Activated CD8-positive, alpha-beta T cell treated with anti-CD3 and anti-CD28 coated beads for 36 hours (primary cell): ENCODE measurements around the gene CORO6. TPM values are rescaled to one million over a fixed set of nuclear protein-coding genes. Genes with fewer than 3 reads are reported as not detected.
"Not testable (repeated sequence)": the region's sequence is repeated elsewhere in the genome, so short reads cannot be mapped to it uniquely, and the experiment has no call there.

Experiments
- ATAC-seq: fragments of 200-7000 bp; cut with Tn5 transposase; one replicate; pipeline ENCODE4 v1.10.0; 2021; ENCODE audit warnings: mild to moderate bottlenecking, moderate library complexity
- CTCF ChIA-PET: fragments of 350-600 bp; sonication (Branson Sonifier 250); formaldehyde crosslinking; loops from one replicate; lab custom pipeline; 2021; ENCODE audit warnings: antibody characterized with exemption; lab: Charles Lee
- POLR2A ChIA-PET: fragments of 350-600 bp; sonication (Branson Sonifier 250); formaldehyde crosslinking; loops from one replicate; lab custom pipeline; 2021; ENCODE audit warnings: antibody characterized with exemption; lab: Charles Lee
- DNase-seq: peaks from one replicate; pipeline ENCODE4 v3.0.0-alpha.2; 2020
- H3K27ac Mint-ChIP-seq: one replicate; pipeline ENCODE4 v1.8.0; 2021; ENCODE audit warnings: mild to moderate bottlenecking, mixed read lengths
- H3K27me3 Mint-ChIP-seq: one replicate; pipeline ENCODE4 v1.8.0; 2021; ENCODE audit warnings: mixed read lengths
- H3K36me3 Mint-ChIP-seq: one replicate; pipeline ENCODE4 v1.8.0; 2021; ENCODE audit warnings: low read depth, mixed read lengths
- H3K4me1 Mint-ChIP-seq: one replicate; pipeline ENCODE4 v1.8.0; 2021; ENCODE audit warnings: low read depth, mixed read lengths
- H3K4me3 Mint-ChIP-seq: one replicate; pipeline ENCODE4 v1.8.0; 2021; ENCODE audit warnings: mild to moderate bottlenecking, moderate library complexity, mixed read lengths
- H3K9me3 Mint-ChIP-seq: one replicate; pipeline ENCODE4 v1.8.0; 2021; ENCODE audit warnings: mixed read lengths
- CTCF ChIP-seq: fragments of 200-600 bp; IDR thresholded peaks from one replicate; pipeline ENCODE4 v1.8.0; 2022; ENCODE audit warnings: antibody characterized with exemption, mild to moderate bottlenecking
- intact Hi-C: fragments of 100-400 bp; cut with micrococcal nuclease; formaldehyde crosslinking; loops from one replicate; pipeline ENCODE4 v1.10.0; 2022
- total RNA-seq, 2 experiments: library from RNA; stranded (reverse); gene quantifications; one replicate each; pipeline ENCODE4 v1.2.3, GENCODE V29; 2021

Gene CORO6
- total RNA-seq, 2 experiments from 2014 or later, result 11.6 to 13.0 TPM

GRCh38 chr17:29659155-29659554 lies 36.4 kb upstream of the CORO6 start:
- TF ChIP-seq CTCF, result no peak
- intact Hi-C loops, result no loop called here
- Mint-ChIP-seq H3K27me3 (no peaks in the 10 kb centered on the region), H3K27ac (peak overlapping the region; percentile 85), H3K9me3 (no peaks in the 10 kb centered on the region), H3K4me1 (peaks cover 13% of the 10 kb centered on the region), H3K4me3 (peak overlapping the region; percentile 31), H3K36me3 (peaks cover 33% of the 10 kb centered on the region)
- ATAC-seq (peak; percentile 79), DNase-seq (peak; percentile 40)
- ChIA-PET CTCF (interaction anchor here (0.7 to 1.9 kb wide), 4 partner anchors 9 to 272 kb away, joined by 3 to 8 read pairs (median 3); partner anchors contain the start of gene SSH2), POLR2A (interaction anchor here (0.9 to 2.6 kb wide), 4 partner anchors 17 to 101 kb away, joined by 3 to 7 read pairs (median 3); no protein-coding TSS in a partner anchor)

GRCh38 chr17:29655323-29655722 lies 32.6 kb upstream of the CORO6 start:
- peaks cover 7% of the 10 kb centered on the region for H3K4me1 Mint-ChIP-seq
- ChIA-PET CTCF (interaction anchor here (2.0 to 3.7 kb wide), 3 partner anchors 15 to 125 kb away, joined by 5 to 23 read pairs (median 14); no protein-coding TSS in a partner anchor), POLR2A (interaction anchor here (1.8 kb wide), 1 partner anchor 105 kb away, joined by 6 read pairs; no protein-coding TSS in a partner anchor)
- DNase-seq (no peak), ATAC-seq (no peak)
- intact Hi-C loops, result no loop called here
- no peak overlapping the region for H3K4me3 Mint-ChIP-seq
- H3K9me3 Mint-ChIP-seq, result no peaks in the 10 kb centered on the region
- H3K27ac Mint-ChIP-seq, result no peak overlapping the region
- no peaks in the 10 kb centered on the region for H3K27me3 Mint-ChIP-seq
- peaks cover 19% of the 10 kb centered on the region for H3K36me3 Mint-ChIP-seq
- no peak for TF ChIP-seq CTCF

GRCh38 chr17:29653995-29654714 lies 31.4 kb upstream of the CORO6 start:
- no peak overlapping the region for H3K27ac Mint-ChIP-seq
- H3K36me3 Mint-ChIP-seq, result peaks cover 20% of the 10 kb centered on the region
- no peak for TF ChIP-seq CTCF
- DNase-seq (no peak), ATAC-seq (no peak)
- intact Hi-C loops, result no loop called here
- CTCF ChIA-PET, result interaction anchor here (0.6 to 3.7 kb wide), 7 partner anchors 14 to 277 kb away, joined by 3 to 23 read pairs (median 4); no protein-coding TSS in a partner anchor
- H3K27me3 Mint-ChIP-seq, result no peaks in the 10 kb centered on the region
- POLR2A ChIA-PET, result interaction anchor here (0.9 to 1.8 kb wide), 2 partner anchors 10 to 106 kb away, joined by 3 to 6 read pairs; no protein-coding TSS in a partner anchor
- no peak overlapping the region for H3K4me3 Mint-ChIP-seq
- H3K9me3 Mint-ChIP-seq, result no peaks in the 10 kb centered on the region
- H3K4me1 Mint-ChIP-seq, result peaks cover 4% of the 10 kb centered on the region

GRCh38 chr17:29652976-29653375 lies 30.3 kb upstream of the CORO6 start:
- ChIA-PET POLR2A (interaction anchor here (0.7 kb wide), 1 partner anchor 10 kb away, joined by 3 read pairs; no protein-coding TSS in a partner anchor), CTCF (interaction anchor here (1.1 to 3.7 kb wide), 5 partner anchors 9 to 278 kb away, joined by 4 to 23 read pairs (median 5); no protein-coding TSS in a partner anchor)
- no peaks in the 10 kb centered on the region for H3K9me3 Mint-ChIP-seq
- no peaks in the 10 kb centered on the region for H3K4me1 Mint-ChIP-seq
- TF ChIP-seq CTCF, result no peak
- H3K27ac Mint-ChIP-seq, result no peak overlapping the region
- H3K4me3 Mint-ChIP-seq, result no peak overlapping the region
- peaks cover 23% of the 10 kb centered on the region for H3K36me3 Mint-ChIP-seq
- no peak for ATAC-seq
- H3K27me3 Mint-ChIP-seq, result no peaks in the 10 kb centered on the region
- DNase-seq, result no peak
- intact Hi-C loops, result no loop called here

DNA sequence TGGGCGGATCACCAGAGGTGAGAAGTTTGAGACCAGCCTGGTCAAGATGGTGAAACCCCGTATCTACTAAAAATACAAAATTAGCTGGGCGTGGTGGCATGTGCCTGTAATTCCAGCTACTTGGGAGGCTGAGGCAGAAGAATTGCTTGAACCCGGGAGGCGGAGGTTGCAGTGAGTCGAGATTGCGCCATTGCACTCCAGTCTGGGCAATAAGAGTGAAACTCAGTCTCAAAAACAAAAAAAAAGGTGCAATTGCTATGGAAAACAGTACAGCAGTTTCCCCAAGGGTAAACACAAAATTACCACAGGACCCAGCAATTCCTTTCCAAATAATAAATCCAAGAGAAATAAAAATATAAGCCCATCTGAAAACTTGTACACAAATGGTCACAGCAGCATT lies 29.2 kb upstream of the CORO6 start:
- ATAC-seq, DNase-seq, H3K4me1 Mint-ChIP-seq, H3K27ac Mint-ChIP-seq, H3K9me3 Mint-ChIP-seq, H3K27me3 Mint-ChIP-seq, H3K4me3 Mint-ChIP-seq, POLR2A ChIA-PET, intact Hi-C loops: not testable (repeated sequence)
- CTCF ChIA-PET, result interaction anchor here (0.7 to 1.5 kb wide), 2 partner anchors 9 to 58 kb away, joined by 3 to 5 read pairs; no protein-coding TSS in a partner anchor
- H3K36me3 Mint-ChIP-seq, result peaks cover 23% of the 10 kb centered on the region
